DND-41 (cell line): Measurements from ENCODE around the gene COTL1.

Experiments
- CTCF ChIP-seq: IDR thresholded peaks from 2 replicates; pipeline ENCODE4 v1.5.1; 2012; ENCODE audit warnings: borderline replicate concordance, low read length, moderate library complexity, mild to moderate bottlenecking; ENCODE audit not compliant: poor library complexity, severe bottlenecking; ENCODE audit errors: extremely low read depth
- EZH2 ChIP-seq: IDR thresholded peaks from 3 replicates; pipeline ENCODE4 v1.6.1; 2012; ENCODE audit warnings: borderline replicate concordance, low read depth, mild to moderate bottlenecking, moderate library complexity, low read length, inconsistent platforms; ENCODE audit not compliant: severe bottlenecking

- TF ChIP-seq EZH2: no peak
- TF ChIP-seq CTCF: no peak
Measured at GRCh38 chr16:84614073-84614459, 3.8 kb downstream of the COTL1 start.
